ENCODE data around the gene ONECUT3.

ONECUT3 gene

GRCh38 chr19:1812426-1813191 lies 59.3 kb downstream of the ONECUT3 start:
- in situ Hi-C loops (cut with MboI; ENCODE audit: low sequenced_read_pairs), result loop anchor here (10.0 kb wide), 1 partner anchor 268 kb away; no protein-coding TSS in a partner anchor

DNA sequence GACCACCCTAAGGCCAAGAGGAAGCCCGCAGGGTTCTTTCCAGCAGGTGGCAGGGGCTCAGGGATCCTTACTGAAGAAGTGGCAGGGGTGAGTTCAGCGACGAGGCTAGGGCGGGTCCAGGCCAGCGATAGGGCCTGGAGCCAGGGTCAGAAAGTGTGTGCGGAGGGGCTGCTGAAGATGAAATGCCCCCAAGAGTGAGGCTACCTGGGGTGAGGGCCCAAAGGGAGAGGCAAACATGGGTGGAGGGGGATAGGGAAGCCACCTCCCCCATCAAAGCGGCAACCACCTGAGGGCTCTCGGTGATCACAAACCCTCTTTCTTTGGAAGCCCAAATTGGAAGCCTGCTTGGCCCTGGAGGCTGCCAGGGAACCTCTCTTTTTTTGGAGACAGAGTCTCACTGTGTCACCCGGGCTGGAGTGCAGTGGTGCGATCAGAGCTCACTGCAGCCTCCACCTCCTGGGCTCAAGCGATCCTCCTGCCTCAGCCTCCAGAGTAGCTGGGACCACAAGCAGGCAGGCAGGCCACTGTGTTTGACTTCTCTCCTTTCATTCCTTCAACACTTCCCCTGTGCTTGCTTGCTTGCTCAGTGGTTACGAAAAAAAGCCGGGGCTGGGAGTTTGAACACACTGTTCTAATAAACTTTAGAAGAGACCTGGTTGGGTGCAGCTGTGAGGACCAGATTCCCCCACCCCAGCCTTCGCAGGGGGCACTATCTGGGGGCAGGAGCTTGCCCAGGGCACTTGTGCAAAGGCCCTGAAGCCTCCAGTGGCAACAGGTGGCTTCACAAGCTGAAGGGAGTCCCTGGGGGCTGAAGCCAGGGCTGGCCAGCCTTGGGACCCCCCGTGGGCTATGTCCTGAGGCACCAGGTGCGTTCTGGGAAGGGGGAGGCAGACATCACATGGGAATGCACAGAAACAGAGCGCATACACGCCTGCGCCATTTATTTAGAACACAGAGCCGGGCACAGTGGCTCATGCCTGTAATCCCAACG lies 60.2 kb downstream of the ONECUT3 start:
- in situ Hi-C loops (cut with MboI; ENCODE audit: low sequenced_read_pairs), result loop anchor here (10.0 kb wide), 1 partner anchor 269 kb away; no protein-coding TSS in a partner anchor

- in situ Hi-C loops (cut with MboI; ENCODE audit: low sequenced_read_pairs), result loop anchor here (10.0 kb wide), 1 partner anchor 270 kb away; no protein-coding TSS in a partner anchor
Observed at GRCh38 chr19:1814391-1814790, 61.1 kb downstream of the ONECUT3 start.

DNA sequence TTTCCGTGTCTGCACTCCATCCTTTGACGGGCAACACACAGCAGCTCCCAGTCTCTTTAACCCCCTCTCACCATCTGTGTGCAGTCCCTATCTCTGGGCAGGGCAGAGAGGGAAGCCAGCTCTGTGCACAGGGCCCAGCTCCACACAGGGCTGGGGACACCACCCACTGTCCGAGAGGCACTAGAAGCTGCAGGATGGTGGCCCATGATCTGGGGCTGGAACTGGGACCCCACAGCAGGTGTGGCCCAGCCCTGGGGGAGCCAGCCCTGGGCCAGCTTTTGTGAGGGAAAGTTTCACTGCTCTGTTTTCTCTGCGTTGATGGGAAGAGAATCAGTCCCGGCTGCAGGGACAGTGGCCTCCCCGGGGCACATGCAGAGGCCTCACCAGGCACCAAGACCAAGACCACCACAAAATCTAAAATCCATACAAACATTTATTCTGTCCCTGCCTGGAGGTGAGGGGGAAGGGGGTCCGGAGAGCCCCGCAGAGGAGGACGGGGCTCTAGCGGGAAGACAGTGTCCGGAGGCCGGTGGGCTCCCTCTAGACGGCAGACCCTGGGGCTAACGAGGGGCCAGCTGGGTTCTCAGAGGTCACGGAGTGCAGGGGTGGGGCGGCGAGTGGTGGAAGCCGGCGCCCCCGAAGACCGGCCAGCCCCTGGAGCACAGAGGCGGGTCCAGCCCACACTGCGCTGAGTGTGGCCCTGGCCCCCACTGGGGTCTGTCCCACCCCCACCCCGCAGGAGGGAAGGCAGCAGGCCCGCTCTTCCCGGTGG lies 61.7 kb downstream of the ONECUT3 start:
- in situ Hi-C loops (cut with MboI; ENCODE audit: low sequenced_read_pairs), result loop anchor here (10.0 kb wide), 1 partner anchor 270 kb away; no protein-coding TSS in a partner anchor

- in situ Hi-C loops (cut with MboI; ENCODE audit: low sequenced_read_pairs), result loop anchor here (10.0 kb wide), 1 partner anchor 271 kb away; no protein-coding TSS in a partner anchor
Observed at GRCh38 chr19:1815605-1816529, 62.6 kb downstream of the ONECUT3 start.

DNA sequence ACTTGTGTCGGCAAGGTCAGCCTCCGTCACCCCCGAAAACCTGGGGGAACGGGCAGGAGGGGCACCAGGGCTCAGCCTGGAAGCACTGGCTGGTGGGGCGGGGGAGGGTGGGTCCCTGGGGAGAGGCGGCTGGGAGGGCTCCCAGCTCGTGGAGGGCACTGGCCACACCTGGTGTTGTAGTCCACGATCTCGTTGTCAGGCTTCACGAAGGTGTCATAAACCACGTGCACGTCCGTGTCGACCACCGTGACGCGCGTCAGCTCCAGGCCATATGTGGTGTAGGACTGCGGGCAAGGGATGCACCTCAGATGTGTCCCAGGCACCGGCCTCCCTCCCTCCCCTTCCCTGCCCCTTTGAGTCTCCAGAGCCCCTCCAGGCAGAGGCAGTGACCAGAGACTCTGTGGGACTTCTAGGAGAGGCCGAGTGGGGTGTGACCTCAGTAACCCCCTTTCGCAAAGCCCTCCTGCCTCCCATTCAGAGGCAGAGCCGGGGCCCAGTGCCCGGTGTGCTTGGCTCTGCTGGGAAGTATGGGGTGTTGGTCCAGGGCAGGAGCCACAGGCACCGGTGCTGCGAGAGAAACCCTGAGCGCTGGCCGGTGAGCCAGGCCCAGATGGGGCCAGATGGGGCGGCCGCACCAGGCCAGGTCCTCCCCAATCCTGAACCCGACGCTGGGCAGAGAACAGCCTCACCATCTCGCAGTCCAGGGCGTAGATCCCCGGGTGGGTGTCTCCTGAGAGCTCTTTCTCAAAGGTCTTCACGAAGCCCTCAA lies 63.4 kb downstream of the ONECUT3 start:
- in situ Hi-C loops (cut with MboI; ENCODE audit: low sequenced_read_pairs), result loop anchor here (10.0 kb wide), 1 partner anchor 272 kb away; no protein-coding TSS in a partner anchor

DNA sequence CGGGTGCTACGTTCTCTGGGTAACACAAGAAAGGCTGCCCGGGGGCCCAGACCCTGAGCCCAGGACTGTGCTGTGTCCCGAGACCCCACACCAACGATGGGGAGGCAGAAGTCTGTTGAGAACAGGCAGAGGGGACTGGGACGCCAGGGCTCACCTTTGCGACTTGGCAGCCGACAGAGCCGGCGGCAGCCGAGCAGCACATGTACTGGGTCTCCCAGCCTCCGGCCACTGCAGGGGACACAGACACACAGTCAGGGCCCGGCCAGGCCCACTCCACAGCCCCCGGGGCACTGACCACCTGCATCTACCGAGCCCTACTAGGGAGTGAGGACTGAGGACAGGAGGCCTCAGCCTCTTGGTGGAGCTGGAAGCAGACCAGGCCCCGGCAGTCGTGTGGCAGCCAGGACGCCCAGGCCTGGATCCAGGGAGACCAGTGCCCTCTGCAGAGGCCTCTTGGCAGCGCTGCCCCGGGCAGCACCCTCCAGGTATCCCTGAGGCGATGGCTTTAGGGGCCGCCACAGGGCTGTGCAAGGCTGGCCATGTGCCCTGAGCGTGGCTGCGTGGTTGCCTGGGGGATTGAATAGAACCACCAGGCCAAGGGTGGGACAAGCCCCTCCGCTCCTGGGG lies 64.4 kb downstream of the ONECUT3 start:
- in situ Hi-C loops (cut with MboI; ENCODE audit: low sequenced_read_pairs), result loop anchor here (10.0 kb wide), 1 partner anchor 273 kb away; no protein-coding TSS in a partner anchor

DNA sequence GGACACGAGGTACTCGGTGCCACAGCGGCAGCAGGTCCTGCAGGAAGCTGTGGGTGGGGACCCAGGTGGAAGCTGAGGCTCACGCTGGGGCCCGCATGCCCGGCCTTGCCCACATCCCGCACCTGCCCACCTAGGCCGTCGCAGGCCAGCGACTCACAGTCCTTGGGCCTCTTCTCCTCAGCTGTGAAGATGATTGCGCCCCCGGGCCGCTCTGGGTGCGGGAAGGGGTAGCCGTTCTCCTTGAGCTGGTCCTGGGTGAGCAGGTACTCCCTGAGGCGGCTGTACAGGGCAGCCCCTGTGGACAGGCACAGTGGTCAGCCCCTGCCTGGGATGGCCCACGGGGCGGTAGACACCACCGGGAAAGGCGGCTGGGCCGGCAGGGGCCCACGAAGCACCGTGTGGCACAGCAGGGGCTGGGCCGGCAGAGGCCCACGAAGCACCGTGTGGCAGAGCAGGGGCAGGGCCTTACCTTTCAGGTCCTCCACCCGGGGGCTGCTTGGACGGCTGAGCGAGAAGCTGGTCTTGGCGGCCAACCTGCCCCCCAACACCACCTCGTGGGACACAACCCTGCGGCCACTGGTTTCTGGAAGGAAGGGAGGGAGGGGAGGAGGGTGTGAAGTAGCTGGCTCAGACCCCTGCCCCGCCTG lies 65.4 kb downstream of the ONECUT3 start:
- in situ Hi-C loops (cut with MboI; ENCODE audit: low sequenced_read_pairs), result loop anchor here (10.0 kb wide), 1 partner anchor 274 kb away; no protein-coding TSS in a partner anchor

- in situ Hi-C loops (cut with MboI; ENCODE audit: low sequenced_read_pairs), result loop anchor here (10.0 kb wide), 1 partner anchor 275 kb away; no protein-coding TSS in a partner anchor
Observed at GRCh38 chr19:1819341-1820255, 66.3 kb downstream of the ONECUT3 start.

DNA sequence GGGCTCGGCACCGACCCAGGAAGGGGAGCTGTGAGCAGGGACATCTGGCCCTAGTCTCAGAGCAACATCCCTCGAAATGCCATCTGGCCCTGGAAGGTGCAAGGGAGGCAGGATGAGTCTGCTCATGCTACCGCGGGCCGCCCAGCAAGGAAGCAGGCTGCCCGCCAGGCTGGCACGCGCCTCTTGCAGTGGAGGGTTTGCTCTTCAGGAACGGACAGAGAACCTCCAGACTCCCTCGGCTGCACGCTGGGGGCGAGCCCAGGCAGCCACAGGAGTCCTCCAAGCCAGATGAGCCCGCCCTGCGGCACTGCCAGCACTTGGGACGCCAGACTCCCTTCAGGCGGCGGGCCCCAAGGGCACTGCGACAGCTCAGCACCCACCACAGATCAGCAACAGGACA lies 68.9 kb downstream of the ONECUT3 start:
- in situ Hi-C loops (cut with MboI; ENCODE audit: low sequenced_read_pairs), result no loop called here

- in situ Hi-C loops (cut with MboI; ENCODE audit: low sequenced_read_pairs), result no loop called here
Observed at GRCh38 chr19:1823020-1823419, 69.7 kb downstream of the ONECUT3 start.

- in situ Hi-C loops (cut with MboI; ENCODE audit: low sequenced_read_pairs), result no loop called here
Observed at GRCh38 chr19:1823539-1824251, 70.4 kb downstream of the ONECUT3 start.

GRCh38 chr19:1824252-1824622 lies 70.9 kb downstream of the ONECUT3 start:
- in situ Hi-C loops (cut with MboI; ENCODE audit: low sequenced_read_pairs), result no loop called here

GRCh38 chr19:1825909-1826556 lies 72.7 kb downstream of the ONECUT3 start:
- in situ Hi-C loops (cut with MboI; ENCODE audit: low sequenced_read_pairs), result no loop called here

All from HL-60/S4 (cell line).